ENCODE data around the gene RNF111. TPM values are rescaled to one million over a fixed set of nuclear protein-coding genes. Genes with fewer than 3 reads are reported as not detected.

The RNF111 gene
- 27.4 and 28.3 TPM in 2 replicates for total RNA-seq

DNA sequence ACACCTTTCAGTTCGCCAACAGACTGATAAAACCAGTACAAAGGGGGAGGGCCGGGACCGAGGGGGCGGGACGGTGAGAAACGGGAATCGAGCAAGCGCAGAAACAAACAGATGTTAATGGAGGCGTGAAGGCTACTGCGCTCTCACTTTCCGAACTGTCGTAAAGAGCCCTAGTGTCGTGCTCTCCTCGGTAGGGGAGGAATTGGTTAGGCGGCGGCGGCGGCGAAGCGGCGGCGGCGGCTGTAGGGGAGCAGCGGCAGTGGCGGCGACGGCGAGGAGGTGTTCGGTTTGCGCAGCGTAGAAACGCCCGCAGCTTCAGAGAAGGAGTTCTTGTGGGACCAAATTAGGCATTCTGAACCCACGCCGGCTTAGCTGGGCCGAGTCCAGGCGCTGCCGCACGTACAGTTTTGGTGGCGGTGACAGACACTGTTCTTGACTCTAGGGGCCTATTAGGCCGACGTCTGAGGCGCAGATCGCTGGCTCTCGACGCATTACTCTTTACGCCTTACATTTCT is at the start of gene RNF111:
TSS of gene RNF111 (plus strand) at position 173 of the 515 bp plus-strand sequence. CDS start 43,160 bp downstream, outside the sequence.

DNA sequence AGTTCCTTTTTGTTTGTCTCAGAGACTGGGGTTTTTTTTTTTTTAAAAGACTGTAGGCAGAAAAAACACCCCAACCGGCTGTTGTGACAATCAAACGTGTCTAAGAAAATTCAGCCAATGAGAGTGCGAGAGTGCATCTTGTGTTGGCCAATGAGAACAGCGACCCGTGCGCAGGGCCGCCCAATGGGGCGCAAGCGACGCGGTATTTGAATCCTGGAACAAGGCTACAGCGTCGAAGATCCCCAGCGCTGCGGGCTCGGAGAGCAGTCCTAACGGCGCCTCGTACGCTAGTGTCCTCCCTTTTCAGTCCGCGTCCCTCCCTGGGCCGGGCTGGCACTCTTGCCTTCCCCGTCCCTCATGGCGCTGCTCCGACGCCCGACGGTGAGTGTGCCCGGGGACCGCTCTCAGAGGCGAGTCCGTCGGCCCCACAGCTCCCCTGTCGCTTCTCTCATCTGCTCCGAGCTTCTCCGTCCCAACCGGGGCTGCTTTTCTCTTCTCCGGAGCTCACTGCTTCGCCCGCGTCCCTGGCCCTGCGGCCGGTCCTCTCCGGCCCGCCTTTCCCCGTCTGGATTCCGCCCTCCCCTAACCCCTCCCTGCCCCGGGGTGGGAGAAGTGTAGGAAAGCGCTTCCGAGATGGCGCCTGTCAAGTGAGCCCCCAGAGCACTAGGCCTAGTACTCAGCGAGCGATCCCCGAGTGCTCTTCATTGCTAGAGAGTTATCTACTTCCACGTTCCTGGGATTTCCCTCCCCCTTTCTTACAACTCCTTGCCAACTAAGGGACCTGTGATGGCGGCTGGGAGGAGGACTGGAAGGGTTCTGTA is 117.7 kb downstream of the RNF111 start, which contains the start of gene CCNB2:
TSS of gene CCNB2 (plus strand) at position 235 of the 821 bp plus-strand sequence. CDS start at position 358, 123 bp downstream.

Other genes with a start within 250 kb of the RNF111 start
- gene ADAM10, start 238.0 kb upstream of the RNF111 start, total RNA-seq: 181 and 247 TPM in 2 replicates
- gene MINDY2, start 216.4 kb upstream of the RNF111 start, total RNA-seq: 16.9 and 23.7 TPM in 2 replicates
- 86.0 and 97.2 TPM in 2 replicates for gene SLTM, start 54.0 kb upstream of the RNF111 start, total RNA-seq
- gene CCNB2, start 117.5 kb downstream of the RNF111 start, total RNA-seq: 27.7 and 35.7 TPM in 2 replicates
- gene LDHAL6B, start 219.2 kb downstream of the RNF111 start, total RNA-seq: not detected in 2 replicates